Mesodermal cell (in vitro differentiated cells): ENCODE results near the gene AGBL1.

Experiments
- H3K27ac ChIP-seq: 2 replicates; pipeline ENCODE4 v1.7.0; 2013; ENCODE audit warnings: mild to moderate bottlenecking, low read depth, low read length, moderate library complexity; ENCODE audit not compliant: severe bottlenecking
- H3K36me3 ChIP-seq: 2 replicates; pipeline ENCODE4 v1.7.1; 2013; ENCODE audit warnings: mild to moderate bottlenecking, low read length, moderate library complexity; ENCODE audit not compliant: control insufficient read depth, insufficient read depth
- H3K4me1 ChIP-seq: one replicate; pipeline ENCODE4 v1.7.1; 2013; ENCODE audit warnings: mild to moderate bottlenecking, low read length; ENCODE audit not compliant: insufficient read depth, control insufficient read depth, poor library complexity, severe bottlenecking
- H3K4me3 ChIP-seq: 2 replicates; pipeline ENCODE4 v1.7.0; 2013; ENCODE audit warnings: low read length, control low read depth, mild to moderate bottlenecking; ENCODE audit not compliant: insufficient read depth, poor library complexity, severe bottlenecking; ENCODE audit errors: extremely low read depth
- H3K9me3 ChIP-seq: 2 replicates; pipeline ENCODE4 v1.7.1; 2013; ENCODE audit warnings: mild to moderate bottlenecking, low read length, moderate library complexity; ENCODE audit not compliant: control insufficient read depth
- WGBS, 2 experiments: methylation state at CpG; one replicate each; pipeline ENCODE4 v1.1.5; 2013; ENCODE audit warnings: missing lambda C conversion rate in 2 of 2; ENCODE audit not compliant: insufficient coverage in 2 of 2; 5-methylcytosine and 5-hydroxymethylcytosine counted together

The AGBL1 gene

DNA sequence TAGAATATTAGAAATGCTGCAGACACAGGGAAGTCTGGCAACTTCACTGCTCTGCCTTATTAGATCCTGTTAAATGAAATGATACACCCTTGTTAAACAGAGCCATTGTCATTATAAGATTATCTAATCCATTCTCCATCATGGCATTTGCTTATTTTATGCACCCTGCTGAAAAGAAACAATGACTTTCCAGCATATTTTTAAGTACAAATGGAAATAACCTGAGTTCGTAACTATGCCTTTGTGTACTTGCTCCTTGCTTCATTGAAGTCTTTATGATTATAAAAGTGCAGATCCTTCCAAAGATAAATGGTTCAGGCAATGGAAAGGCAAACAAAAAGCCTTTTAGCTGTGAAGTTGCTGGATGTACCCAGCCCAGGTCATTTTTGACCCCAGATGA lies 195.7 kb downstream of the AGBL1 start:
- Histone ChIP-seq H3K9me3 (no peaks in the 10 kb centered on the region), H3K36me3 (no peaks in the 10 kb centered on the region), H3K4me3 (no peak overlapping the region), H3K4me1 (no peaks in the 10 kb centered on the region), H3K27ac (no peak overlapping the region)
- 89 to 100% methylated on average over 1 of the region's 1 CpG for WGBS, 2 experiments

DNA sequence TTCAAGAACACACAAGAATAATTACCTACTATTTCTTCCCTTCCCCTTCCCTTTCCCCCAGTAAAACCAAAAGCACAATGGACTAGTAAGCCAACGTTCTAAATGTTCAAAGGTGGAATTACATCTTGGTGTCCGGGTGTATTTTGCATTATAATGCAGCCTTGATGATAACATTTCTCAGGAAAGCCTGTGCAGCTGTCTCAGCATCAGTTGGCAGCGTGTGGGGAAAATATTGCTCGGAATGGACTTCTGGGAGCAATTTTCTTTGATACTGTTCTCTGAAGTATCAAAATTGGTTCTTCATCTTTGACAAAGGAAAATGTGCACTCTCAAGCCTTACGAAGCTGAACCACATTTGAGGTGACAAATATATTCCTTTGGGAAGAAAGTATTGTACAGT lies 198.9 kb downstream of the AGBL1 start:
- Histone ChIP-seq H3K9me3 (no peaks in the 10 kb centered on the region), H3K4me1 (no peaks in the 10 kb centered on the region), H3K27ac (no peak overlapping the region), H3K4me3 (no peak overlapping the region), H3K36me3 (no peaks in the 10 kb centered on the region)
- WGBS, 2 experiments, result 81 to 88% methylated on average over 4 to 5 of the region's 5 CpGs

DNA sequence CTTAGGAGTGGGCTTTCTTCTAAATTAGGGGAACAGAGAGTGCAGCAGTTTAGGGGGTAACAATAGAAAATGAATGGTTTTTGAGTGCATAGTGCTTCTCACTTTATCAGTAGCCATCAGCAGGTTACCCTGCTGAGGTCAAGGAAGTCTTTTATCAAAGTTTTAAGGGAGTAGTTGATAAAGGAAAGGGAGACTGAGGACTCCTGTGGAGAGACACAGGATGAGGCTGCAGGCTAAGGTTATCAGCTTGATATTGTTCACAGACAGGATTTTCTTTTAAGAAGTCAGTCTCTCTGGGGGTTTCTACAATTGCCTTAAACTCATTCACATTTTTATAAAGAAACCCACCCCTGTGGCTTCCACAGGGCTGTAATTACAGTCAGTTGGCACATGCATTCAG lies 205.0 kb downstream of the AGBL1 start:
- H3K4me1 ChIP-seq, result no peaks in the 10 kb centered on the region
- no peaks in the 10 kb centered on the region for H3K9me3 ChIP-seq
- H3K4me3 ChIP-seq, result no peak overlapping the region
- H3K36me3 ChIP-seq, result no peaks in the 10 kb centered on the region
- H3K27ac ChIP-seq, result no peak overlapping the region

DNA sequence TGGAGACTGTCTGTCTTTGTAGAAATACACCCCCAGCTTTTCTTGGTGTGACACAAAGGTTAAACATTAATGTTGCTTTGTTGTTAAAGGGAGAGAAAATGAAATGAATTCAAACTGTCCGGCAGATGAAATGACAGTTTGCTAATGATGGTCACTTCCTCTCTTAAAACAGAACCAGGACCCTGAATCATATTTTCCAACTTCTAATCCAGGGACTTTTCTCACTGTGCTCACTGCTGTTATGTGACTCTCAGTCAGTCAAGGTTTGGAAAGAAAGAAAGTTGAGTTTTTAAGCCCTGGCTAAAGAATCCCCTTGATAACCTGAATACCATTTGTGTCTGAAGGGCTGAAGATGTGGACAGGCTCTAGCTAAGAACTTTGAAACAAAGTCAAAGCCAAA lies 215.8 kb downstream of the AGBL1 start:
- WGBS, 2 experiments, result 20% methylated on average over 1 of the region's 1 CpG; no CpG with 5 or more reads in 1 of the 2 experiments
- Histone ChIP-seq H3K36me3 (no peaks in the 10 kb centered on the region), H3K4me3 (no peak overlapping the region), H3K9me3 (no peaks in the 10 kb centered on the region), H3K27ac (no peak overlapping the region), H3K4me1 (no peaks in the 10 kb centered on the region)

DNA sequence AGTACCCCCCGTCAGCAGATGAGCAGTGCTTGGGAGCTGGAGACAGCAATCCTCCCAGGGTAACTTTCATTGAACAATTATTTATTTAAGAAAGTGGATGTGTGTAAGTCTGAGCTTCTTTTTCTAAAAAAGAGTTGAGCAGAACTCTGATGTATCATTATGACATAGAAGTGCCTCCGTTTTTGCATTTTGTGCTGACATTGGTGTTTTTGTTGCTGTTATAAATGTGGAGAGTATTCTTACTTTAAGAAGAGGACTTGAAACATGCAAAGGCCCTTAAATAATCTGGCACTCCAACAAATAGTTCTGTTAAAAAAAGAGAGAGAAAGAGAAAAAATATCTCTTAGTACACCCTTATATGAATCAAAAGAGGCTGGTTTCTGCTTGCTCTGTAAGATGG lies 217.1 kb downstream of the AGBL1 start:
- Histone ChIP-seq H3K9me3 (no peaks in the 10 kb centered on the region), H3K36me3 (no peaks in the 10 kb centered on the region), H3K4me3 (no peak overlapping the region), H3K4me1 (no peaks in the 10 kb centered on the region), H3K27ac (no peak overlapping the region)
- WGBS, 2 experiments, result 86 to 100% methylated on average over 1 of the region's 2 CpGs

DNA sequence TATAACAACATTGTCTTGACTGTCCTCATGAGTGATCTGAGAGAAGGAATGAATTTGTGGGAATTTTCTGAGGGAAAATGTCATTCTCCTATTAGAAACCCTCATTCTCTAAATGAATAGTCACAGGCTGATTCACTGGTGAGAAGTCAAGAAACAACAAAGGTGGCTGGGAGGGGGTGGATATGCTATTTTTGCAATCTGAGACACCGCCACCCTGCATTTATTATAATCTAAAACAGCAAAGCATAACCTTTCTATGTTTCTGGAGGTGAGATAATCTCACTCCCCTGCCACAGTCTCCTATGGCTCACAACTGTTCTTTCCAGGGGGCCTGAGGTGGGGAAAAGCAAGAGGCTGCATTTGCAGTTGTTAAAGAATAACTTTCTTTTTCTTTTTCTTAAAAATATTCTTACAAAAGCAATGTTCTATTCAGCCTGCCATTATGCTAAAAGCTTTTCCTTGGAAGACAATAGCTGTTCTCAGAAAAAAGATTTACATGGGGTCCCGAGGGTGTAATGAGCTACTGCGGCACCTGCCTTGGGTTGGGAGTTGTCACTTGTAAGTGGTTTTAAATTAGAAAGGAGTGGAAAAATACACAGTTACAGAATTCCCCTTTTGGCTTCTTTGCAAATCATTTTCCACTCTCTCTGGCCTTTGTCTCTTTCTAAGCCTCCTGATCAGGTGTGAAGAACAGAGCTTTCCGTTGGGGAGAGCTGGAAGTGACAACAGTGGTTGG lies 220.9 kb downstream of the AGBL1 start:
- no peaks in the 10 kb centered on the region for H3K36me3 ChIP-seq
- H3K4me1 ChIP-seq, result no peaks in the 10 kb centered on the region
- no peak overlapping the region for H3K27ac ChIP-seq
- H3K9me3 ChIP-seq, result no peaks in the 10 kb centered on the region
- WGBS, 2 experiments, result 43% methylated on average over 1 of the region's 4 CpGs; no CpG with 5 or more reads in 1 of the 2 experiments
- H3K4me3 ChIP-seq, result no peak overlapping the region

DNA sequence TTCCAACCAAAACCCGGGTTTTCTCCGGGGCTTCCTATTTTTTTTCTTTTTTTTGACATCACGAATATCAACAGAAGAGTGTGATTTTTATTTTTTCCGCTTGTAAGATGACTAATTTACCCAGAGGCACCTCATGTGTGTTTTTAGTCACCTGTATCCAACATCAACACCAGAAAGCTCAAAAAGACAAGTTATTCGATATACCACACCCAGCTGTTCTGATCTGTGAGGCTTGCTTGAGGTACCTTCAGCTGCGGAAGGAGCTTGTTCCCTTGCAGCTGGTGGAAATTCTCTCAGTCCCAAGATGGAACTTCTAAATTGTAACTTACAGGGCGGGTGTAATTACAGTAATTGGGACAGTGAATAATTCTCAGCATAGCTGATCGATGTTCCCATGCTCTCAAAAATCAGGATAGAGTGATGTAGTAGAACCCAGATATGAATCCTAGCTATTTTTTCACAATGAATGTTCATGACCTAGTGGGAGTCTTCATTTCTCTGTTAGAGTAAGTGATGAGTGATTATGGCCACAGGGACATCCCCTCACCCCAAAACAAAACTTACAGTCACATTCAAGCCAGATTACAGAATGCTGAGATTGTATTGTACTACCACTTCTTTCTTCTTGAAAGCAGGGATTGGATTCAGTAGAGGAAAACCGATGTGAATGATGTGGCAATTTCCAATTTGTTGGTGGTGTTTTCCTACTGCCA lies 232.1 kb downstream of the AGBL1 start:
- Histone ChIP-seq H3K36me3 (no peaks in the 10 kb centered on the region), H3K27ac (no peak overlapping the region), H3K4me3 (no peak overlapping the region), H3K9me3 (no peaks in the 10 kb centered on the region), H3K4me1 (no peaks in the 10 kb centered on the region)
- WGBS, 2 experiments, result 86 to 100% methylated on average over 2 to 5 of the region's 9 CpGs

DNA sequence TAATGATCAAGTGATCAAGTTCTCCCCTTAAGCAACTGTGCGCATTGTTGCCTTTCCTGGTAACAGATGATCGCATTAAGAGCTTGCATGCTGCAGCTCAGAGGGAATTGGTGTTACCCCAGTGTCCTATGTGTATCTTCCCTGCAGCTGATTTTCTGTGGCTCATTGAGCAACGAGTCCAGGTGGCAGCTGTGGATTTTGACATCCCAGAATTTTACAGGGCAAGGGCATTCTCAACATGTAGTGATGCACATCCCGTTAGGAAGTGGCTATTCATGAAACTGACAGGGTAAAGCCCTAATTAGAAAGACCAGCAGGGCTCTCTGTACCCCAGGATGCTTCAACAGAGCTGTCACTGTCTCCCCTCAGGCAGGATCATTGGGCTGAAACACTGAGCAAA lies 232.8 kb downstream of the AGBL1 start:
- H3K9me3 ChIP-seq, result no peaks in the 10 kb centered on the region
- H3K27ac ChIP-seq, result no peak overlapping the region
- WGBS, 2 experiments, result 82 to 93% methylated on average over 3 to 4 of the region's 4 CpGs
- peaks cover 3% of the 10 kb centered on the region for H3K4me1 ChIP-seq
- H3K36me3 ChIP-seq, result no peaks in the 10 kb centered on the region
- H3K4me3 ChIP-seq, result no peak overlapping the region

DNA sequence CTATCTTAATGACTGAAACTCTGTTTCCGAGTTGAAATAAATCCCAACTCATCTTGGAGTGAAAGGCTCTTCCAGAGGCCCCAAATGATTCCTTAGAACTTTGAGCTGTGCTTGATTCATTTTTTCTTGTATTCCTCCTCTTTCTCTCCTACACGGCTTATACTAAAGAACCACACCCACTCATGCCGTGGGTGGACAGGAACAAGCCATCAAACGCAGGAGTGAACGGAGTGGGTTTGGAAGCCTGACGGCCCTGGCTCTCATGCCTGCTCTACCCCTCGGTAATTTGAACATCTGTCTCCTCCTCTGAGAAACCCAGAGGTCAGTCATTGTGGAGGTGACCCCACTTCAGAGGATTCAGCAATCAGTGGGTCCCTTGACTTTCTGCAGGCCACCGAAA lies 236.5 kb downstream of the AGBL1 start:
- H3K36me3 ChIP-seq, result no peaks in the 10 kb centered on the region
- H3K4me3 ChIP-seq, result no peak overlapping the region
- H3K27ac ChIP-seq, result peak overlapping the region; percentile 91
- 92% methylated on average over 6 to 8 of the region's 8 CpGs for WGBS, 2 experiments
- H3K4me1 ChIP-seq, result peaks cover 6% of the 10 kb centered on the region
- no peaks in the 10 kb centered on the region for H3K9me3 ChIP-seq

DNA sequence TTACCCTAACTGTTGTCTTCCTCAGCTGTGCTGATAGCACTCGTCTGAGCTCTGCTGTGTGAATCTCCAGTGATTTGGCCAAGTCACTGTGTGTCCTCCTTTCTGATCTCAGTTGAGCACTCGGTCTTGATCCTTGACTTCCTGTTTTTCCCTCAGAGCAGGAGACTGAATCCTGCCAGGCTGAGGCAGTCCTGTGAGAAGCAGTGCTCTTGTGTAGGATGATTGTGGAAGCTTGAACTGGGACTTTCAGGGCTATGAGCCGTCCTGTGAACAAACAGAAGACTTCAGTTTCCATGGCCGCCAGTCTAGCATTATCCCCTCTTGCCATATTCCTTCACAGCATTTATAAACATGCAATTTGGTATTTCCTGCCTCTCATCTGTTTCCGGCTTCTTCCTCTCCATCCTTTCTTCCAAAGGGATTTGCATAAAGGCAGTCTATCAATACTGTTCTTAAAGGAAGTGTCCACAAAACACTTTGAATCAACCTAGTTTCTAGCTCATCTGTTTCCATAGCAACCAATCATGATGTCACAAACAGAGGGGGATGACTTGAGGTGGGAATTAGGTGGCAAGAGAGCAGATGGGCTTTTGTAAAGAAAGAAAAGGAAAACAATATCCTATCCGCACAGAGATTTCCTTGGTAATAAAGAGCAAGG lies 237.2 kb downstream of the AGBL1 start:
- peak overlapping the region; percentile 91 for H3K27ac ChIP-seq

DNA sequence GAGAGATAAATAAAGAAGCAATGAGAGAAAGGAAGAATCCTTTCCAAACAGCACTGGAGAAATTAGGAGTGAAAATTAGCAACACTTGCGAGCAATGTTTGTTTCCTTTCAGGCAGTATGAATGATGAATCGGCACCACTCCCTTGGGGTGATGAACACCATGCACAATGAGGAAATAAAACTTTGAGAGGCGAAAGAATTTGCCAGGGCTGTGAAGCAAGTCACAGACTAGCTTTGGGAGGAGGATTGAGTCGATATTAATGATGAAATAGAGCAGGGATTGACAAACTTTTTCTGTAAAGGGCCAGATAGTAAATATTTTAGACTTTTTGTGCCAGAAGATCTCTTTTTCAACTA lies 237.7 kb downstream of the AGBL1 start:
- H3K36me3 ChIP-seq, result no peaks in the 10 kb centered on the region
- H3K4me1 ChIP-seq, result peaks cover 6% of the 10 kb centered on the region
- no peaks in the 10 kb centered on the region for H3K9me3 ChIP-seq
- peak overlapping the region; percentile 91 for H3K27ac ChIP-seq
- no peak overlapping the region for H3K4me3 ChIP-seq
- WGBS, 2 experiments, result 93 to 95% methylated on average over 4 of the region's 4 CpGs

More for the DNA sequence above, 237.2 kb downstream of the AGBL1 start:
- peaks cover 6% of the 10 kb centered on the region for H3K4me1 ChIP-seq
- H3K36me3 ChIP-seq, result no peaks in the 10 kb centered on the region
- H3K9me3 ChIP-seq, result no peaks in the 10 kb centered on the region
- no peak overlapping the region for H3K4me3 ChIP-seq
- 73 to 80% methylated on average over 4 to 6 of the region's 6 CpGs for WGBS, 2 experiments
